KMS-11 (cell line): ENCODE data around the gene ARHGAP31.
"Not testable (repeated sequence)": the region's sequence is repeated elsewhere in the genome, so short reads cannot be mapped to it uniquely, and the experiment has no call there.

ENCODE experiments used
- H2AFZ ChIP-seq: fragments of 200-600 bp; sonication (generic); 2 replicates; pipeline ENCODE4 v1.6.1; 2016; ENCODE audit warnings: antibody characterized with exemption, mixed run types, low read depth
- H3K27ac ChIP-seq: fragments of 200-600 bp; sonication (generic); 2 replicates; pipeline ENCODE4 v1.6.1; 2016; ENCODE audit warnings: mild to moderate bottlenecking, mixed run types
- H3K27me3 ChIP-seq: fragments of 200-600 bp; sonication (generic); 2 replicates; pipeline ENCODE4 v1.6.1; 2017; ENCODE audit warnings: mild to moderate bottlenecking, low read depth, mixed run types, moderate library complexity; ENCODE audit not compliant: insufficient read depth
- H3K36me3 ChIP-seq: fragments of 200-600 bp; sonication (generic); 2 replicates; pipeline ENCODE4 v1.6.1; 2017; ENCODE audit warnings: mild to moderate bottlenecking, mixed run types; ENCODE audit not compliant: insufficient read depth
- H3K4me1 ChIP-seq: fragments of 200-600 bp; sonication (generic); 2 replicates; pipeline ENCODE4 v1.6.1; 2016; ENCODE audit warnings: mild to moderate bottlenecking, low read depth, mixed run types; ENCODE audit not compliant: poor library complexity, severe bottlenecking
- H3K4me2 ChIP-seq: fragments of 200-600 bp; sonication (generic); 2 replicates; pipeline ENCODE4 v1.7.0; 2016; ENCODE audit warnings: mild to moderate bottlenecking, mixed run types
- H3K4me3 ChIP-seq: fragments of 200-600 bp; sonication (generic); IDR thresholded peaks from 2 replicates; pipeline ENCODE4 v1.6.1; 2017; ENCODE audit warnings: low read depth, low read length, mixed read lengths; ENCODE audit not compliant: insufficient read depth
- H3K79me2 ChIP-seq: fragments of 200-600 bp; sonication (generic); 2 replicates; pipeline ENCODE4 v1.6.1; 2016; ENCODE audit warnings: low read depth, mixed run types; ENCODE audit not compliant: insufficient read depth
- H3K9ac ChIP-seq: fragments of 200-600 bp; sonication (generic); 2 replicates; pipeline ENCODE4 v1.6.1; 2016; ENCODE audit warnings: mild to moderate bottlenecking, mixed run types
- H4K20me1 ChIP-seq: fragments of 200-600 bp; sonication (generic); 2 replicates; pipeline ENCODE4 v1.6.1; 2016; ENCODE audit warnings: mild to moderate bottlenecking, mixed run types; ENCODE audit not compliant: insufficient read depth
- CTCF ChIP-seq: fragments of 200-600 bp; sonication (generic); conservative IDR thresholded peaks from 2 replicates; pipeline ENCODE4 v1.6.1; 2017; ENCODE audit warnings: low read depth, mild to moderate bottlenecking, antibody characterized with exemption, low read length, moderate library complexity, mixed read lengths

Gene ARHGAP31

GRCh38 chr3:119330858-119331257 lies 36.7 kb downstream of the ARHGAP31 start:
- H3K9ac ChIP-seq, result no peak overlapping the region
- H2AFZ ChIP-seq, result no peak overlapping the region
- H3K79me2 ChIP-seq, result no peaks in the 10 kb centered on the region
- H3K27ac ChIP-seq, result no peak overlapping the region
- no peaks in the 10 kb centered on the region for H4K20me1 ChIP-seq
- H3K36me3 ChIP-seq, result no peaks in the 10 kb centered on the region
- no peaks in the 10 kb centered on the region for H3K27me3 ChIP-seq
- H3K4me3 ChIP-seq, result no peak overlapping the region
- H3K4me1 ChIP-seq, result no peaks in the 10 kb centered on the region
- TF ChIP-seq CTCF, result no peak
- H3K4me2 ChIP-seq, result no peak overlapping the region

GRCh38 chr3:119331661-119332060 lies 37.5 kb downstream of the ARHGAP31 start:
- H4K20me1 ChIP-seq, result no peaks in the 10 kb centered on the region
- no peaks in the 10 kb centered on the region for H3K27me3 ChIP-seq
- H3K4me2 ChIP-seq, result no peak overlapping the region
- no peak overlapping the region for H3K4me3 ChIP-seq
- no peak overlapping the region for H3K27ac ChIP-seq
- H3K9ac ChIP-seq, result no peak overlapping the region
- H3K79me2 ChIP-seq, result no peaks in the 10 kb centered on the region
- H3K4me1 ChIP-seq, result no peaks in the 10 kb centered on the region
- no peak overlapping the region for H2AFZ ChIP-seq
- TF ChIP-seq CTCF, result no peak
- no peaks in the 10 kb centered on the region for H3K36me3 ChIP-seq

GRCh38 chr3:119333773-119334509 lies 39.8 kb downstream of the ARHGAP31 start:
- no peak overlapping the region for H3K4me2 ChIP-seq
- TF ChIP-seq CTCF, result no peak
- no peak overlapping the region for H2AFZ ChIP-seq
- no peaks in the 10 kb centered on the region for H3K27me3 ChIP-seq
- no peaks in the 10 kb centered on the region for H3K36me3 ChIP-seq
- H3K4me3 ChIP-seq, result no peak overlapping the region
- H3K79me2 ChIP-seq, result no peaks in the 10 kb centered on the region
- H3K4me1 ChIP-seq, result no peaks in the 10 kb centered on the region
- H3K9ac ChIP-seq, result no peak overlapping the region
- H3K27ac ChIP-seq, result no peak overlapping the region
- H4K20me1 ChIP-seq, result no peaks in the 10 kb centered on the region

- no peak for TF ChIP-seq CTCF
- Histone ChIP-seq H3K4me2 (no peak overlapping the region), H2AFZ (no peak overlapping the region), H3K36me3 (no peaks in the 10 kb centered on the region), H3K4me3 (no peak overlapping the region), H3K4me1 (no peaks in the 10 kb centered on the region), H3K27me3 (no peaks in the 10 kb centered on the region), H3K27ac (no peak overlapping the region), H3K79me2 (no peaks in the 10 kb centered on the region), H3K9ac (no peak overlapping the region), H4K20me1 (no peaks in the 10 kb centered on the region)
Measured at GRCh38 chr3:119336823-119337222, 42.6 kb downstream of the ARHGAP31 start.

- not testable (repeated sequence) for H2AFZ ChIP-seq, H3K79me2 ChIP-seq, H3K4me3 ChIP-seq, H3K36me3 ChIP-seq, H3K4me2 ChIP-seq, H4K20me1 ChIP-seq, H3K9ac ChIP-seq, H3K4me1 ChIP-seq, H3K27ac ChIP-seq, H3K27me3 ChIP-seq
Measured at GRCh38 chr3:119337407-119337806, 43.2 kb downstream of the ARHGAP31 start.
